Upper lobe of left lung (tissue), 4 donors: ENCODE data around the gene SHLD3.
"Not testable (repeated sequence)": the region's sequence is repeated elsewhere in the genome, so short reads cannot be mapped to it uniquely, and the experiment has no call there.

ENCODE experiments used
- CTCF ChIP-seq, 6 experiments: fragments of 450-650 bp in 4 of 6; fragments of 200-600 bp in 2 of 6; sonication (generic) in 2 of 6; IDR thresholded peaks; one replicate each; pipeline ENCODE4 v1.5.1; 2016 to 2019; ENCODE audit warnings: antibody characterized with exemption in 6 of 6
- EP300 ChIP-seq, 4 donors: sonication (generic); formaldehyde crosslinking; IDR thresholded peaks; one replicate each; pipeline ENCODE4 v1.5.1; 2017; ENCODE audit warnings: antibody characterized with exemption in 4 of 4, control low read depth in 2 of 4
- POLR2A ChIP-seq, 4 donors: fragments of 450-650 bp; IDR thresholded peaks; one replicate each; pipeline ENCODE4 v1.5.1; 2016 to 2017; ENCODE audit warnings: antibody characterized with exemption in 4 of 4, mild to moderate bottlenecking in 2 of 4
- POLR2AphosphoS5 ChIP-seq, 2 donors: sonication (generic); formaldehyde crosslinking; IDR thresholded peaks; one replicate each; pipeline ENCODE4 v1.5.1; 2017; ENCODE audit warnings: antibody characterized with exemption in 2 of 2

GRCh38 chr5:65601761-65602160 is 23.1 kb upstream of the SHLD3 start:
- TF ChIP-seq CTCF, EP300, POLR2A, POLR2AphosphoS5 (IDR thresholded peaks at IDR 0.05): not testable (repeated sequence)
